ENCODE measurements around the gene NCOA3. TPM values are rescaled to one million over a fixed set of nuclear protein-coding genes. Genes with fewer than 3 reads are reported as not detected.

Gene NCOA3
- total RNA-seq, 1 donor from 2014 or later = 23.8 TPM

DNA sequence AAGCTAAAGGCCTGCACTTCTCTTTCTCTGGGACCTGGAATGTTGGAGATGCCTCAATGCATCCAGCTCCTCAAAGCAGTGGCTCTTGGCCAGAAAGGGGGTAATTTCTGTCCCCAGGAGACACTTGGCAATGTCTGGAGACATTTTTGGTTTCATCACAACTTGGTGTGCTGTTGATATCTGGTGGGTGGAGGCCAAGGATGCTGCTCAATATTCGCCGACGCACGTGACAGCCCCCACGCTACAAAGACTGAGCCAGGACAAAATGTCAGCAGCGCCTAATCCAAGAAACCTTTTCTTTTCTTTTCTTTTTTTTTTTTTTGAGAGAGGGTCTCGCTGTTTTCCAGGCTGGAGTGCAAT, 203.8 kb downstream of the NCOA3 start:
- Histone ChIP-seq H3K9me3 (replicated peaks) (no peaks in the 10 kb centered on the region), H3K4me3 (no peak overlapping the region), H3K4me1 (peaks cover 52% of the 10 kb centered on the region), H3K27ac (replicated peaks) (peak overlapping the region; percentile 73), H3K27me3 (ENCODE audit: low read depth) (peaks cover 15% of the 10 kb centered on the region), H3K36me3 (no peaks in the 10 kb centered on the region)
- DNase-seq = peak; percentile 28
- intact Hi-C loops (cut with micrococcal nuclease) = no loop called here
- TF ChIP-seq, protein P1, sequence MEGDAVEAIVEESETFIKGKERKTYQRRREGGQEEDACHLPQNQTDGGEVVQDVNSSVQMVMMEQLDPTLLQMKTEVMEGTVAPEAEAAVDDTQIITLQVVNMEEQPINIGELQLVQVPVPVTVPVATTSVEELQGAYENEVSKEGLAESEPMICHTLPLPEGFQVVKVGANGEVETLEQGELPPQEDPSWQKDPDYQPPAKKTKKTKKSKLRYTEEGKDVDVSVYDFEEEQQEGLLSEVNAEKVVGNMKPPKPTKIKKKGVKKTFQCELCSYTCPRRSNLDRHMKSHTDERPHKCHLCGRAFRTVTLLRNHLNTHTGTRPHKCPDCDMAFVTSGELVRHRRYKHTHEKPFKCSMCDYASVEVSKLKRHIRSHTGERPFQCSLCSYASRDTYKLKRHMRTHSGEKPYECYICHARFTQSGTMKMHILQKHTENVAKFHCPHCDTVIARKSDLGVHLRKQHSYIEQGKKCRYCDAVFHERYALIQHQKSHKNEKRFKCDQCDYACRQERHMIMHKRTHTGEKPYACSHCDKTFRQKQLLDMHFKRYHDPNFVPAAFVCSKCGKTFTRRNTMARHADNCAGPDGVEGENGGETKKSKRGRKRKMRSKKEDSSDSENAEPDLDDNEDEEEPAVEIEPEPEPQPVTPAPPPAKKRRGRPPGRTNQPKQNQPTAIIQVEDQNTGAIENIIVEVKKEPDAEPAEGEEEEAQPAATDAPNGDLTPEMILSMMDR (IDR thresholded peaks at IDR 0.05; ENCODE audit: borderline replicate concordance) = no peak

DNA sequence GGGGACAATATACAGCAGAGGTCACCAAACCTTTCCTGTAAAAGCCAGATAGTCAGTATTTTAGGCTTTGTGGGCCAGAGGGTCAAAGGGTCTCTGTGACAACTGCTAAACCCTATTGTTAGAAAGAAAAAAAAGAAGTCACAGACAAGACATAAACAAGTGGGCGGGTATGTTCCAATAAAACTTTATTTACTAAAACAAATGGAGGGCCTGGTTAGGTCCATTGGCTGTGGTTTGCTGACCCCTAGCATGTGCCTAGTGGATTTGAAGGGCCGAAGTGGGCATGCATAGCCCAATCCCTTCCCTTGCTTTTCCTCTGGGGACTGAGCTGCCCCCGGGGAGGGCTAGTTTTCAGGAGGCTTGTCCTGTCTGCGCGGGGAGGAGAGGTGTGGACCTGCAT, 204.7 kb downstream of the NCOA3 start:
- Histone ChIP-seq H3K27ac (replicated peaks) (peak overlapping the region; percentile 73), H3K27me3 (ENCODE audit: low read depth) (peaks cover 15% of the 10 kb centered on the region), H3K36me3 (no peaks in the 10 kb centered on the region), H3K4me1 (peaks cover 52% of the 10 kb centered on the region), H3K9me3 (replicated peaks) (no peaks in the 10 kb centered on the region), H3K4me3 (no peak overlapping the region)
- TF ChIP-seq, protein P1 (IDR thresholded peaks at IDR 0.05; ENCODE audit: borderline replicate concordance) = no peak
- no peak for DNase-seq
- intact Hi-C loops (cut with micrococcal nuclease) = no loop called here

Other genes with a start within 250 kb of the NCOA3 start
- 37.9 TPM for gene ZMYND8, start 145.2 kb upstream of the NCOA3 start, total RNA-seq

Measured in left ventricle myocardium inferior (tissue), 1 donor.